ENCODE measurements around the gene CXCL17.
A peak's percentile ranks its signal among the peaks of the same experiment; 100 is the strongest.
"Not testable (repeated sequence)": the region's sequence is repeated elsewhere in the genome, so short reads cannot be mapped to it uniquely, and the experiment has no call there.

The CXCL17 gene

GRCh38 chr19:42465827-42466280 is 23.1 kb upstream of the CXCL17 start:
- TF ChIP-seq ZFX (IDR thresholded peaks at IDR 0.05): no peak
- TF ChIP-seq CTCF (conservative IDR thresholded peaks at IDR 0.05): no peak
- H3K27ac ChIP-seq: no peak overlapping the region

GRCh38 chr19:42461700-42462324 is 19.1 kb upstream of the CXCL17 start:
- no peak for TF ChIP-seq ZFX (IDR thresholded peaks at IDR 0.05)
- TF ChIP-seq CTCF (conservative IDR thresholded peaks at IDR 0.05): no peak
- H3K27ac ChIP-seq: no peak overlapping the region

GRCh38 chr19:42461231-42461630 is 18.5 kb upstream of the CXCL17 start:
- H3K27ac ChIP-seq: not testable (repeated sequence)

GRCh38 chr19:42459926-42460325 is 17.2 kb upstream of the CXCL17 start:
- TF ChIP-seq ZFX (IDR thresholded peaks at IDR 0.05) (no peak), CTCF (conservative IDR thresholded peaks at IDR 0.05) (no peak)
- H3K27ac ChIP-seq: no peak overlapping the region

- H3K27ac ChIP-seq: no peak overlapping the region
- TF ChIP-seq CTCF (conservative IDR thresholded peaks at IDR 0.05) (no peak), ZFX (IDR thresholded peaks at IDR 0.05) (no peak)
Observed at GRCh38 chr19:42455621-42456081, 12.9 kb upstream of the CXCL17 start.

GRCh38 chr19:42455086-42455485 is 12.3 kb upstream of the CXCL17 start:
- H3K27ac ChIP-seq: no peak overlapping the region
- TF ChIP-seq ZFX (IDR thresholded peaks at IDR 0.05) (no peak), CTCF (conservative IDR thresholded peaks at IDR 0.05) (no peak)

GRCh38 chr19:42452590-42452989 is 9.8 kb upstream of the CXCL17 start:
- TF ChIP-seq CTCF (conservative IDR thresholded peaks at IDR 0.05) (no peak), ZFX (IDR thresholded peaks at IDR 0.05) (no peak)
- H3K27ac ChIP-seq: no peak overlapping the region

GRCh38 chr19:42450314-42450934 is 7.7 kb upstream of the CXCL17 start:
- no peak overlapping the region for H3K27ac ChIP-seq
- TF ChIP-seq ZFX (IDR thresholded peaks at IDR 0.05) (no peak), CTCF (conservative IDR thresholded peaks at IDR 0.05) (peak; percentile 78)

GRCh38 chr19:42448306-42448705 is 5.6 kb upstream of the CXCL17 start:
- not testable (repeated sequence) for H3K27ac ChIP-seq

Data from C4-2B (cell line).